Calu3 (cell line): ENCODE measurements around the gene MEIS3. TPM values are rescaled to one million over a fixed set of nuclear protein-coding genes. Genes with fewer than 3 reads are reported as not detected.

Source experiments
- BruUV-seq: library from RNA; stranded (reverse); fragments of 400-500 nt; replicated peaks from 2 replicates; lab custom pipeline; 2021; lab: Mats Ljungman, UMichigan
- CTCF ChIA-PET: fragments of 300-600 bp; sonication (Branson Sonifier 250); formaldehyde crosslinking; loops from one replicate; lab custom pipeline; 2022; ENCODE audit warnings: antibody characterized with exemption; lab: Charles Lee
- DNase-seq: peaks from one replicate; pipeline ENCODE4 v3.0.0; 2022
- H3K27ac Mint-ChIP-seq: one replicate; pipeline ENCODE4 v1.8.0; 2022; ENCODE audit warnings: mixed read lengths; ENCODE audit not compliant: unreplicated experiment
- H3K27me3 Mint-ChIP-seq: one replicate; pipeline ENCODE4 v1.8.0; 2022; ENCODE audit warnings: mixed read lengths; ENCODE audit not compliant: unreplicated experiment
- H3K36me3 Mint-ChIP-seq: one replicate; pipeline ENCODE4 v1.8.0; 2022; ENCODE audit warnings: mild to moderate bottlenecking, moderate library complexity, mixed read lengths; ENCODE audit not compliant: insufficient read depth, unreplicated experiment
- H3K4me1 Mint-ChIP-seq: one replicate; pipeline ENCODE4 v1.8.0; 2022; ENCODE audit warnings: mild to moderate bottlenecking, low read depth, mixed read lengths; ENCODE audit not compliant: unreplicated experiment
- H3K4me3 Mint-ChIP-seq: one replicate; pipeline ENCODE4 v1.8.0; 2022; ENCODE audit warnings: mild to moderate bottlenecking, low read depth, moderate library complexity, mixed read lengths; ENCODE audit not compliant: unreplicated experiment
- H3K9me3 Mint-ChIP-seq: one replicate; pipeline ENCODE4 v1.8.0; 2022; ENCODE audit warnings: low read depth, mixed read lengths; ENCODE audit not compliant: unreplicated experiment
- intact Hi-C: fragments of 100-400 bp; cut with micrococcal nuclease; formaldehyde crosslinking; loops from one replicate; pipeline ENCODE4 v1.10.0; 2022; ENCODE audit not compliant: unreplicated experiment
- total RNA-seq: library from RNA; stranded (reverse); gene quantifications from 2 replicates; pipeline ENCODE4 v1.2.3, GENCODE V29; 2022
- TF ChIP-seq, protein P1 (sequence below): fragments of 200-600 bp; IDR thresholded peaks from one replicate; pipeline ENCODE4 v1.8.0; 2022; ENCODE audit warnings: antibody characterized with exemption; ENCODE audit not compliant: unreplicated experiment

MEIS3 gene
- total RNA-seq, 1 experiment from 2014 or later = 0.87 TPM

DNA sequence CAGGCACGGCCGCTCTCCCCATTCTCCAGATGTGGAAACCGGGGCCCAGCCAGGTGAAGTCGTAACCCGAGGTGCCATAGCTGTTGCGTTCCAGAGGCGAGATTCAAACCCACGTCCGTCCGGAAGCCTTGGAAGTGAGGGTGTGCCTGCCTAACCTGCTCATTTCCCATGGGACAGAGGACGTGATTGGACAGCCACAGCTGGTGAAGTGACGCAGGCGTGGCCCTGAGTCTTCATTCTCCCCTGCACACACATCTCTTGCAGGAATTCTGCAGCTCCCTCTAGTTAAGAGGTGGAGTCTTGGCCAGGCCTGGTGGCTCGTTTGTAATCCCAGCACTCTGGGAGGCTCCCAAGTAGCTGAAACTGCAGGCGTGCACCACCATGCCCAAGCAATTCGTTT is 16.8 kb downstream of the MEIS3 start:
- Mint-ChIP-seq H3K27me3 (peaks cover 82% of the 10 kb centered on the region), H3K4me3 (no peak overlapping the region), H3K27ac (no peak overlapping the region), H3K36me3 (no peaks in the 10 kb centered on the region), H3K9me3 (no peaks in the 10 kb centered on the region), H3K4me1 (no peaks in the 10 kb centered on the region)
- CTCF ChIA-PET = no interaction called here
- DNase-seq = no peak
- BruUV-seq = no TSS peak
- intact Hi-C loops = no loop called here
- TF ChIP-seq, protein P1, sequence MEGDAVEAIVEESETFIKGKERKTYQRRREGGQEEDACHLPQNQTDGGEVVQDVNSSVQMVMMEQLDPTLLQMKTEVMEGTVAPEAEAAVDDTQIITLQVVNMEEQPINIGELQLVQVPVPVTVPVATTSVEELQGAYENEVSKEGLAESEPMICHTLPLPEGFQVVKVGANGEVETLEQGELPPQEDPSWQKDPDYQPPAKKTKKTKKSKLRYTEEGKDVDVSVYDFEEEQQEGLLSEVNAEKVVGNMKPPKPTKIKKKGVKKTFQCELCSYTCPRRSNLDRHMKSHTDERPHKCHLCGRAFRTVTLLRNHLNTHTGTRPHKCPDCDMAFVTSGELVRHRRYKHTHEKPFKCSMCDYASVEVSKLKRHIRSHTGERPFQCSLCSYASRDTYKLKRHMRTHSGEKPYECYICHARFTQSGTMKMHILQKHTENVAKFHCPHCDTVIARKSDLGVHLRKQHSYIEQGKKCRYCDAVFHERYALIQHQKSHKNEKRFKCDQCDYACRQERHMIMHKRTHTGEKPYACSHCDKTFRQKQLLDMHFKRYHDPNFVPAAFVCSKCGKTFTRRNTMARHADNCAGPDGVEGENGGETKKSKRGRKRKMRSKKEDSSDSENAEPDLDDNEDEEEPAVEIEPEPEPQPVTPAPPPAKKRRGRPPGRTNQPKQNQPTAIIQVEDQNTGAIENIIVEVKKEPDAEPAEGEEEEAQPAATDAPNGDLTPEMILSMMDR = no peak

DNA sequence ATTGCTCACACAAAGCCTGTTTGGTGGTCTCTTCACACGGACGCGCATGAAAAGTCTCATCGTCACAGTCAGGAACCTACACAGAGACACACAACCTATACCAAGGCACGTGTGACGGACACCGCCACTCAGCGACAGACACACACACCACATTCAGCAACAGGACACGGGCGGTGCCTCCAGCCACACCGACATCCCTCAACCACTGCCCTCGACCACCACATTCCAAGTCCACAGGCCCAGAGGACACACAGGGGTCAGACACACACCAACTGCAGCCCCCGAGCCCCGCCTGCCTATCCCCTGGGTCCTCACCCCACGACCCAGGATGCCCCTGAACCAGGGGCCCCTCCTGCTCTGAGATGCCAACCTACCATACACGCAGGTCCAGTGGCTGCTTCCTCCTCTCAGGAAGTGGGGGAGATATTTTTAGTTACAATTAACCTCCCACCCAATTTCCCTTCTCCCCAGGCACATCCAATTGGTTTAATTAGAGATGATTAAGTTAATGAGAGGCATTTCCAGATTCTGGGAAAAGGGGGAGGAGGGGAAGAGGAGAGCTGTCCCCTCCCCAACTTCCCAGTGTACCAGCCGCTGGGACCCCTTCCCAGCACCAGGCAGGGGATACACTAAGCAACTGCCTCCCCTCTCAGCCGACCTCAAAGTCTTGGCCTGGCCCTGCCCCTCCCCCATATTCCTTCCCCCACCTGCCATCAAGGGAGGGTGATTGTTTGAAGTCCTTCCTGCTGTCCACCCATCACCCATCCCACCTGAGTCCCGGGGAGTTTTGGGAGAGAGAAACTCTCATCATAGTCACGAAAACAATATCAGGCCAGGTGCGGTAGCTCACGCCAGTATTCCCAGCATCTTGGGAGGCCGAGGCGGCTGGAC is 20.4 kb downstream of the MEIS3 start:
- TF ChIP-seq, protein P1 = no peak
- Mint-ChIP-seq H3K4me3 (no peak overlapping the region), H3K9me3 (no peaks in the 10 kb centered on the region), H3K4me1 (no peaks in the 10 kb centered on the region), H3K36me3 (no peaks in the 10 kb centered on the region), H3K27ac (no peak overlapping the region), H3K27me3 (peaks cover 82% of the 10 kb centered on the region)
- intact Hi-C loops = no loop called here
- no peak for DNase-seq
- CTCF ChIA-PET = interaction anchor here (1.0 kb wide), 1 partner anchor 28 kb away, joined by 3 read pairs; no protein-coding TSS in a partner anchor
- BruUV-seq = no TSS peak

DNA sequence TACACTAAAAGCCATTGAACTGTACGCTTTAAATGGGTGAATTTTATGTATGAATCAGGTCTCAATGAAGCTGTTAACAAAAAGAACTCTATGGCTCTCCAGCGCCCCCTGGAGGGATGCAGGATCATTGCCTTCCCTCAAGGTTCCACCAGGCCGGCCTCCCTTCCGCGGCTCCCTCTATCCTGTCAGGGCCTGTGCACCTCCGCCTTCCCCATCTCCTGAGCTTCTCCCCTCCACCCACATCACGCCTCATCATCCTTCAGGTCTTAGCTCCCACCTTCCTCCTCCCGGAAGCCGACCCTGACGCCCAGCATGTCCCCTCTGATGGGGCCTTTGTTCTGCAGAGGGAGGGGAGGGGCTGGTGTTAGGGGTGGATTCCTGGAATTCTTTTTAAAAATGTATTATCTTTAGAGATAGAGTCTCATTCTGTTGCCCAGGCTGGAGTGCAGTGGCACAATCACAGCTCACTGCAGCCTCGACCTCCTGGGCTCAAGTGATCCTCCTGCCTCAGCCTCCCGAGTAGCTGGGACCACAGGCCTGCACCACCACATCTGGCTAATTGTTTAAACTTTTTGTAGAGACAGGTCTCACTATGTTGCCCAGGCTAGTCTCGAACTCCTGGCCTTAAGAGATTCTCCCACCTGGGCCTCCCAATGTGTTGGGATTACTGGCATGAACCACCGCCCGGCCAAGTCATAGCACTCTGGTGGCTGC is 27.7 kb downstream of the MEIS3 start:
- H3K9me3 Mint-ChIP-seq = no peaks in the 10 kb centered on the region
- intact Hi-C loops = loop anchor here (5.0 kb wide), 1 partner anchor 94 kb away; no protein-coding TSS in a partner anchor
- CTCF ChIA-PET = interaction anchor here (0.5 to 1.6 kb wide), 8 partner anchors 36 to 379 kb away, joined by 3 to 10 read pairs (median 4); partner anchors contain the start of genes C5AR1 and DHX34
- BruUV-seq = no TSS peak
- TF ChIP-seq, protein P1 = peak; percentile 95
- H3K4me3 Mint-ChIP-seq = no peak overlapping the region
- H3K36me3 Mint-ChIP-seq = peaks cover 4% of the 10 kb centered on the region
- peak; percentile 91 for DNase-seq
- H3K27ac Mint-ChIP-seq = no peak overlapping the region
- no peaks in the 10 kb centered on the region for H3K4me1 Mint-ChIP-seq
- H3K27me3 Mint-ChIP-seq = peaks cover 63% of the 10 kb centered on the region
